HFF-Myc (cell line): Measurements from ENCODE around the gene ADAMTS12.

ENCODE experiments used
- DNase-seq: peaks from one replicate; pipeline ENCODE4 v3.0.0-alpha.2; 2011; ENCODE audit warnings: low read depth; ENCODE audit errors: extremely low read depth
- H3K4me3 ChIP-seq: replicated peaks from 2 replicates; pipeline ENCODE4 v1.5.1; 2011; ENCODE audit warnings: low read depth, mild to moderate bottlenecking, control low read depth, low read length
- TF ChIP-seq, protein P1 (sequence below): IDR thresholded peaks from 2 replicates; pipeline ENCODE4 v1.5.1; 2012; ENCODE audit warnings: mild to moderate bottlenecking, low read depth, low read length, control low read depth; ENCODE audit errors: missing control alignments

The ADAMTS12 gene

DNA sequence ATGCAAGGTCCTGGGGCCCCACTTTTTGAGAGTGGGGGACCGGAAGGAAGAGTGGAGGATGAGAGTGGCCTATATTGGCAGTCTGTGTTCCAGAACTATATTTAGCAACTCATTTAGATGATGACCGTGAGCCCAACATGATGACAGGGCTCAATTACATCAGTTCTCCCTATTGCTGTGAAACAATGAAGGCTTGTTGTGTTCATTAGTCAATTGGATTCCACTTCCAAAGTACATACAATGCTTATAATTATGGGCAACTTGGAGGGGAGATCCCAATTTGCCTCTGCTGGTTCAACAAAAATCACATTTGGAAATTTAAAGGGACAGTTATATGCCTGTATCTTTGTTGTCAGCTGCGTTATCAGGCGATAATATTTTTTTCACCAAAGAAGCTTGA is 360.0 kb downstream of the ADAMTS12 start:
- no peak overlapping the region for H3K4me3 ChIP-seq
- no peak for DNase-seq
- TF ChIP-seq, protein P1, sequence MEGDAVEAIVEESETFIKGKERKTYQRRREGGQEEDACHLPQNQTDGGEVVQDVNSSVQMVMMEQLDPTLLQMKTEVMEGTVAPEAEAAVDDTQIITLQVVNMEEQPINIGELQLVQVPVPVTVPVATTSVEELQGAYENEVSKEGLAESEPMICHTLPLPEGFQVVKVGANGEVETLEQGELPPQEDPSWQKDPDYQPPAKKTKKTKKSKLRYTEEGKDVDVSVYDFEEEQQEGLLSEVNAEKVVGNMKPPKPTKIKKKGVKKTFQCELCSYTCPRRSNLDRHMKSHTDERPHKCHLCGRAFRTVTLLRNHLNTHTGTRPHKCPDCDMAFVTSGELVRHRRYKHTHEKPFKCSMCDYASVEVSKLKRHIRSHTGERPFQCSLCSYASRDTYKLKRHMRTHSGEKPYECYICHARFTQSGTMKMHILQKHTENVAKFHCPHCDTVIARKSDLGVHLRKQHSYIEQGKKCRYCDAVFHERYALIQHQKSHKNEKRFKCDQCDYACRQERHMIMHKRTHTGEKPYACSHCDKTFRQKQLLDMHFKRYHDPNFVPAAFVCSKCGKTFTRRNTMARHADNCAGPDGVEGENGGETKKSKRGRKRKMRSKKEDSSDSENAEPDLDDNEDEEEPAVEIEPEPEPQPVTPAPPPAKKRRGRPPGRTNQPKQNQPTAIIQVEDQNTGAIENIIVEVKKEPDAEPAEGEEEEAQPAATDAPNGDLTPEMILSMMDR: no peak

DNA sequence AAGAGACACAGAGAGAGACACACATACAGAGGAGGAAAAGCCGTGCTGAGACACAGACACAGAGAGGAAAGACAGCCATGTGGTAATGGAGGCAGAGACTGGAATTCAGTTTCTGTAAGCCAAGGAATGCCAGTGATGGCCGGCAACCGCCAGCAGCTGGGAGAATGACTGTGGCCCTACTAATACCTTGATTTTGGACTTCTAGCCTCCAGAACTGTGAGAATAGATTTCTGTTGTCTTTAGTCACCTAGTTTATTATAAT is 360.8 kb downstream of the ADAMTS12 start:
- DNase-seq: no peak
- TF ChIP-seq, protein P1: no peak
- H3K4me3 ChIP-seq: no peak overlapping the region

DNA sequence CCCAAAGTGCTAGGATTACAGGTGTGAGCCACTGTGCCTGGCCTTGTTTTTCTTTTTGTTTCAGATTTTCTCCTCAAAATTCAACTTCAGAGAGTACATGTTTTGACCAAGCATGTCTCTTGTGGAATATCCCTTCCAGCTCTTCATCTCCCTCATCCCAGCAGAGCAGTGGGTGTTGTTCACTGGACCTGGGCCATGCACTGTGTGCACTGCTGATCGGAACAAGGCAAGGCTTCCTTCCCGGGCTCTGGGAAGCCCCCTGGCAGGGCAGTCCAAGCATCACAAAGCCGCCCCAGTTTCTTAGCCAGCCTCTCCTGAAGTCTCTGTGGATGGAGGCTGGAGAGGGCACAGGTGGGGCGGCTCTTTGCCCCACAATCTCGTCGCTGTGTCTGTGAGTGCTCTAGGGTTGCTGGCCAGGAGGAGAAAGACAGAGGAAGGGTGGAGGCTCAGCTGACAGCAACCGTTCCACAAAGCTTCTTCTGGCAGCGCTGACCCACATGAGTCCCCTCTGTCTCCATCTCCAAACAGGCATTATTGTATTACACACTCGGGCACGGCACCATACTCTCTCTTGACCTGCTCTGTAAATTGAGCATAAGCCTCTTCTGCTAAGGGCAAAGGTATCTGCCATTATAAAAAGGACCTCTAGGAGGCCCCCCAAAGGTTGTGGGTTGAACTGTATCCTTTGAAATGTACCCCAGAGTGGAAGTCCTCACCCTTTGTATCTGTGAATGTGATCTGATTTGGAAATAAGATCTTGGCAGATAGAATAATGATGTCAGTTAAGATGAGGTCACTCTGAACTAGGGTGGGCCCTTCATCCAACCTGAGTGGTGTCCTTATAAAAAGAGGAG is 361.4 kb downstream of the ADAMTS12 start:
- TF ChIP-seq, protein P1: peak; percentile 5
- no peak for DNase-seq
- no peak overlapping the region for H3K4me3 ChIP-seq

DNA sequence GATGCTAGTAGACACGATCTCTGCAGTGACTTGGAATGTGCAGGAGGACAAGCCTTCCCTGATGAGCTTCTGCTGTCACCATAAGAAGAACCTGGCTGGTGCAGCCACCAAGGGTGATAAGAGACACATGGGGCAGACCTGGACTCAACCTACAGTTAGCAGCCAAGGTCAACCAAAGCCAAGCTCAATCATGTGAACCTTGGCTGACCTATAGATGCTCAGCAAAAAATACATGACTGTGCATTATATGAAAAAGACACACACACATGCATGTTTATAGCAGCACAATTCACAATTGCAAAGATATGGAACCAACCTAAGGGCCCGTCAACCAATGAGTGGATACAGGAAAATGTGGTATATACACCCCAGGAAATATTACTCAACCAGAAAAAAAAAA is 364.1 kb downstream of the ADAMTS12 start:
- no peak for DNase-seq
- TF ChIP-seq, protein P1: no peak
- H3K4me3 ChIP-seq: no peak overlapping the region

DNA sequence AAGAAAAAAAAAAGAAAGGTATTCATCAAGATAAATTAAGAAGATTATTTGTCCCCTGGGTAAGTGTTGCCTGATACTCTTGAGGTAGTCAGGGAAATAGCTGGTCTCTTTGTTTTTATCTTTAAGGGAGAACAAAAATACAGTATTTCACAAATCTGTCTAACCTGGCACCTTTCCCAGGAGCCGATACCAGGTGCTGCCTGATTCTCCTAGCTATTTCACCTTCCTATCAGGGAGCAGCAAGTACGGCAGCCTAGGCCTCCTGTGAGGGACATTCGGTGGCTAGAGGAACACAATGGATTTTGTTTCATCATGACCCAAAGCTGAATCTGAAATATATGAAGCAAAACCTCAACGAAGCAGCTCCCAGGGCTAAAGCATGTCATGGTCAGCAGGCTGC is 365.0 kb downstream of the ADAMTS12 start:
- DNase-seq: no peak
- TF ChIP-seq, protein P1: no peak
- H3K4me3 ChIP-seq: no peak overlapping the region

DNA sequence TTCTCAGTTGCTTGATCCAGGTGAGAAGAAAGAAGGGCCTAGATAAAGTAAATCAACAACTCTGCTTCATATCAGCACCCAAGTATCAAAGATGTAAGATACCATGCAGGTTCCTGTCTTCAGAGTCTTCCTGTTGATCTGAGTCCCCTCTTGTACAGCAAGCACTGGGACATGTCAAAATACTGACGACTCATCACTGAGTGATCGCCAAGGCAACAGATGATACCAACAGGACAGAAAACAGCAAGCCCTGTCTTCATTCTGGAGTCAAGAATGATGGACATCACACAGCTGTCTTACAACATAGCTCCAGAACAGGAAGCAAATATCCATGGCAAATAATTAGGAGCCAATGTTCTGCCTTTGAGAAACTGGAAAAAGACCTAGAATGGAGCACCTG is 367.3 kb downstream of the ADAMTS12 start:
- TF ChIP-seq, protein P1: no peak
- peak; percentile 4 for DNase-seq
- no peak overlapping the region for H3K4me3 ChIP-seq
